Measurements from ENCODE around the gene RPAP2.

The RPAP2 gene

GRCh38 chr1:92447033-92447681, 148.3 kb downstream of the RPAP2 start:
- peak; percentile 42 for DNase-seq (ENCODE audit: low spot score)

GRCh38 chr1:92447976-92448375, 149.1 kb downstream of the RPAP2 start:
- no peak for DNase-seq (ENCODE audit: low spot score)

All from iPS-NIHi11 (cell line).